Measurements from ENCODE around the gene NADSYN1. TPM values are rescaled to one million over a fixed set of nuclear protein-coding genes. Genes with fewer than 3 reads are reported as not detected.
"Not testable (repeated sequence)": the region's sequence is repeated elsewhere in the genome, so short reads cannot be mapped to it uniquely, and the experiment has no call there.

NADSYN1 gene
- total RNA-seq, 1 donor from 2014 or later = 85.2 TPM

DNA sequence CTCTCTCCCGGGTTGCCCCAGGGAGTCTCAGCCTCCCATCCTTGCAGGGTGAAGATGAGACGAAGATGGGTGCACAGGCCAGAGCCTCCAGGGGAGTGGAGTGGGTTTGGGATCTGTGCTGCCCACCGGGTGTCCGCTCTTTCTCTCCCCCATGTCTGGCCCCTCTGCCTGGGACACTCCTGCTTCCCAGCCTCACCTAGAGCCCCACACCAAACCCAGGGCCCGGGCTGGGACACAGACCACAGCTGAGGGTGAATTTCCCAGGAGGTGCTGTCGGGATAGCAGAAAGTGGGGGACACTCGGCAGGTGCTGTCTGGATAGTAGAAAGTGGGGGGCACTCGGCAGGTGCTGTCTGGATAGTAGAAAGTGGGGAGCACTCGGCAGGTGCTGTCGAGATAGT, 49.0 kb downstream of the NADSYN1 start:
- intact Hi-C loops (cut with DNase I) = no loop called here
- ATAC-seq = no peak
- peak; percentile 30 for DNase-seq (ENCODE audit: low spot score)

DNA sequence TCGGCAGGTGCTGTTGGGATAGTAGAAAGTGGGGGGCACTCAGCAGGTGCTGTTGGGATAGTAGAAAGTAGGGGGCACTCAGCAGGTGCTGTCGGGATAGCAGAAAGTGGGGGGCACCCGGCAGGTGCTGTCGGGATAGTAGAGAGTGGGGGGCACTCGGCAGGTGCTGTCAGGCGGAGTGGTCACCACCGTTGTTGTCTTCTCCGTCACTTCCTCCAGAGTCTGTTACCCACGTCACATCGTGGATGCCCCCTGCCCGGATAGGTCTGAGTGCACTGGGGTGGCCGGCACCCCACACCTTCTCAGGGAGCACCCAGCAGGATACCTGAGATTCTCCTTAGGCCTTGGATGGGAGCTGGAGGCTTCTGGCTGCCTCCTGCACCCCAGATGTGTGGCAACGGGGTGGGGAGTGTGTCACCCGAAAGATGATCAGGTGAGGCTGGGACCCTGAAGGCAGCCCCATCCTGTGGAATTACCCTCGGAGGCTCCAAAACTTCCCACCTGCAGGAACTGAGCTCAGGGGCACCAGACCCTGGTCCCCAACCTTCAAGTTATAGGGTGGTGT, 50.0 kb downstream of the NADSYN1 start:
- DNase-seq (ENCODE audit: low spot score) (peak; percentile 37), ATAC-seq (no peak)
- intact Hi-C loops (cut with DNase I) = no loop called here

DNA sequence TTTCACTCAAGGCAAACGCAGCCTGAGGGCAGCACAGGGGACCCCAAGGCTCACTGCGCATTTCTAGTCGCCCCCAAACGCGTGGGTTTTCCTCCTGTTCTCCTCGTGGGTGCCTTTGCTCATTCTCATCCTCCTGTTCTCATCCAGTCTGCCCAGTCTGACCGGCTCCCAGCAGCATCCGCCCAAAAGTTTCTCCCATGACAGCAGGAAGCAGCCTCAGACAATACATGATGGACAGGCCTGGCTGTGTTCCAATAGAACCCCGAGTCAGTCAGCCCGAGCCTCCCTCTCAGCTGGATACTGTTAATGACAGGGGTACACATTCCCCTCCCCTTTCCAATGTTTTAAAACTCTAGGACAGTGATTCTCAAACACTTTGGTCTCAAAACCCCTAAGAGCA, 51.5 kb downstream of the NADSYN1 start:
- DNase-seq (ENCODE audit: low spot score) = peak; percentile 45
- no peak for ATAC-seq
- intact Hi-C loops (cut with DNase I) = no loop called here

DNA sequence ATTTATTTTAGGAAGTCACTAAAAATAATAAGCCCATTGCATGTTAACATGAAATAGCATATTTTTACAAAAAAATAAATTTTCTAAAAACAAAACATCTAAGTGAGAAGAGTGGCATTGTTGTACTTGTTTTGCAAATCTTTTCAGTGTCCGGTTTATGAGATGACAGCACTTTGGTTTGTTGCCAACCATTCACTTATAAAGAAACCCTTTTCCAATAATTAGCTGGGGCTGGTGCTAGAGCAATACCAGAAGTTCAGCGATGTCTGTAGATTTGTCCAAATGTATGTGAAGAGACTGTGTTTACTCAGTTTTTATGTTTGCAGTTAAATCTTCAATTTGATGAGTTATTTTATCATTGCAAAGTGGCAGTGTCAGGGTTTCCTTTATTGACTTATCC, 52.0 kb downstream of the NADSYN1 start:
- intact Hi-C loops (cut with DNase I) = no loop called here
- ATAC-seq = no peak
- DNase-seq (ENCODE audit: low spot score) = no peak

DNA sequence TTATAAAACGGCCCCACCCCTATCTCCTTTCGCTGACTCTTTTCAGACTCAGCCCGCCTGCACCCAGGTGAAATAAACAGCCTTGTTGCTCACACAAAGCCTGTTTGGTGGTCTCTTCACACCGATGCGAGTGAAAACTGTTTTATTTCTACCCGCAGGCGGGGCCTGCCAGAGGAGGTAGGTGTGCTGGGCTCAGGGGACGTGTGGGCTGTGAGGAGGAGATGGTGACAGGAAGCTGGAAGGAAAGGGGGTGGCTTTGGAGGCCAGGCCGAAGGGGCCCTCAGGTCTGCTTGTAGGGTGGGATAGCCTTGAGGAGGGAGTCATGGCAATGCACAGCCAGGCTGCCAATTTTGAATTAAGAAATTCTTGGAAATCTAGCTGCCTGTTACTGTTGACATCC, 52.8 kb downstream of the NADSYN1 start:
- intact Hi-C loops (cut with DNase I) = no loop called here
- ATAC-seq = no peak
- peak; percentile 30 for DNase-seq (ENCODE audit: low spot score)

DNA sequence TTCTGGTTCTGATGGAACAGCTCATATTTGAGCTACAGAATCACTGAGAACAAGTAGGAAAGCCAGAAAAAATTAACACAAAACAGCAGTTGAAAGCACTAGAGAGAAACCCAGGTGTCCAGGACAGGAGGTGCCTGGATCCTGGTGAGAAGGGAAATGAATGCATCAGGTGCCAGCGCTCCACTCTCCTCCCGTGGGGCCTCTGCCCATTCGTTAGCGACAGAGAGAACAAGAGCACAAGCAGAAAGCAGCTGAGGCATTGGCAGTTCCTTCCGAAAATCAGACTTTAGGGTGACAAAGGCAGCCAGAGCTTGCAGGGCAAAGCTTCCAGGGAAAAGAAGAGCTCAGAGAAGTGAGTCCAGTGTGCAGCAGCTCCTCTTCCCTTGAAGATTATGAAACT, 54.1 kb downstream of the NADSYN1 start:
- DNase-seq (ENCODE audit: low spot score) (peak; percentile 22), ATAC-seq (no peak)
- intact Hi-C loops (cut with DNase I) = no loop called here

DNA sequence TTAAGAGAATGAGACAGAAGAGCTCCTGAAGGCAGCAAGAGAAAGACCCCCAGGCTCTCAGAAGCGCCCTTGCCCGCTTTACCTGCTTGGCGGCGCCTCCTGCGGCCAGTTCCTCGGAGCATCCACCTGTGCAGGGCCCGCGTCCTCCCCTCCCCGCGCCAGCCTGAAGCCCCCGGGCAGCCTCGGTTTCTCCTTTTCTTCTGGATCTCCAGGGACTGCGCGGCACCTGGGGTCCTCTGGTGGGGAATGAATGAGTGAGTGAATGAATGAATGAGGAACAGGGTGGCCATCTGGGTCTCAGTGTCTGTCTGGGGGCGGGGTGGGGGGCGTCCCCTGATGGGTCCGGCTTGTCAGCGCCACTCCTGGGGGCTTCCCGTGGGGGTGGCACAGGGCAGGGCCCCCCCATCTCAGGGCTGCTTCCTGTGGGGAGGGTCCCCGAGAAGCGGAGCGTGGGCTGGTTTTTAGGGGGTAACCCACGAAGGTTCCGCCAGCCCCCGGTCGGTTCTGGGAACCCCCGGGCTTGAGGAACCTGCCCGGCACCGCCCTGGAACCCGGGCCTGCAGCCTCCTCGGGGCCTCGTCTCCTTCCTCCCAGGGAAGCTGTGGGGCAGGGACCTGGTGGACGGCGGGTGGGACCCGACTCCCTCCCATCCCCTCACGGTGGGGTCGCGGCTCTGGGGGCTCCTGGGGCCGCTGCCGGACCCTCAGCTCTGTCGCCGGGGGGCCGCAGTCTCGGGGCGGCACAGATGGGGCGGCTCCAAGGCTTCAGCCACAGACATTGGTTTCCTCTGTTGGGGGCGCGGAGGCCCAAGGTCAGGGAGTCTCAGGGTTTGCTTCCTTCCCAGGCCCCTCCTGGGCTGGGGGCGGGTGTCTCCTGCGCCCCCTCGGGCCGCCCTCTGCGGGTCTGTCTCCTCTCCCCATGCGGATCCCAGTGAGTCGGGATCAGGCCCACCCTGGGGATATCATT, 65.8 kb downstream of the NADSYN1 start:
- no peak for ATAC-seq
- intact Hi-C loops (cut with DNase I) = no loop called here
- DNase-seq (ENCODE audit: low spot score) = peak; percentile 40

DNA sequence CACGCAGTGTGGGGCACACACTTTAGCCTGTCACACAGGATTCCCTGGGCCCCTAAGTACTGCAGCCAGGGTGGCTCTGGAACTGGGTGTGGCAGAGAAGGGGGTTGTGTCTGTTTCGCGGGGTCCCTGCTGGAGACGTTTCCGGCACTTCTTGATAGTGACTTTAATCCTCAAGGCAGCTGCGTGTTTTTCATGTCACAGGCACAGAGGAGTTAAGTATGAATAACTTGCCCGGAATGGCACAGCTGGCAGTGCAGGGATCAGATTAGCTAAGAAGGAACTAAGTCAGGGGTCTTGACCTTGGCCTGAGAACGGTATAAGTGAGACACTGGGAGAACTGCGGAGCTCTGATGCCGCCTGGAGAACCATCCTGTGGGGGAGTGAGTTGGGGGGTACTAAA, 66.5 kb downstream of the NADSYN1 start:
- ATAC-seq = no peak
- no peak for DNase-seq (ENCODE audit: low spot score)
- intact Hi-C loops (cut with DNase I) = no loop called here

DNA sequence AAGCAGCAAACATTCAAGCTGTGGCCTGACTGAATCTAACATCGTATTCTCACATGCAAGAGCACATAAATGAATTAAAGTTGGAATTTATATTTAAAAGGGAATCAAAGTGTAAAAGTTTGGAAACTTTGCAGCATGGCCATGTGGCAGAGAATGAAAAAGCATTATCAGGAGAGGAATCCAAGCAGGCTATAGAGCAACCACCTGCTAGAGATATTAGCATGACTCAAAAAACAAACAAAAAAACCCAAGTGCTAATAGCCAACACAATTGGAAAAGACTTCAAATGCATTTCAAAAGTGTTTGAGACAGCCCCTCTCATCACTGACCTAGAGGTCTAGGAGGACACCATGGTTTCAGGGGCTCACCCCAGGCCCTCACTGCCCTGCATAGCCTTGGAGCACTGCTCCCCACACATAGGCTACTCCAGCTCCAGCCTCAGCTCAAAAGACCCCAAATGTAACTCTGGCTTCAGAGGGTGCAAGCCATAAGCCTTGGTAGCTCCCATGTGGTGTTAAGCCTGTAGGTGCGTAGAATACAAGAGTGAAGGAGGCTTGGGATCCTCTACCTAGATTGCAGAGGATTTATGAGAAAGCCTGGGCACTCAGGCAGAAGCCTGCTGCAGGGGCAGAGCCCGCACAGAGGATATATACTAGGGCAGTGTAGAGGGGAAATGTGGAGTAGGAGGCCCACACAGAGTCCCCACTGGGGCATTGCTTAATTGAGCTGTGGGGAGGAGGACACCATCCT, 72.4 kb downstream of the NADSYN1 start:
- DNase-seq (ENCODE audit: low spot score) (no peak), ATAC-seq (no peak)
- intact Hi-C loops (cut with DNase I) = no loop called here

DNA sequence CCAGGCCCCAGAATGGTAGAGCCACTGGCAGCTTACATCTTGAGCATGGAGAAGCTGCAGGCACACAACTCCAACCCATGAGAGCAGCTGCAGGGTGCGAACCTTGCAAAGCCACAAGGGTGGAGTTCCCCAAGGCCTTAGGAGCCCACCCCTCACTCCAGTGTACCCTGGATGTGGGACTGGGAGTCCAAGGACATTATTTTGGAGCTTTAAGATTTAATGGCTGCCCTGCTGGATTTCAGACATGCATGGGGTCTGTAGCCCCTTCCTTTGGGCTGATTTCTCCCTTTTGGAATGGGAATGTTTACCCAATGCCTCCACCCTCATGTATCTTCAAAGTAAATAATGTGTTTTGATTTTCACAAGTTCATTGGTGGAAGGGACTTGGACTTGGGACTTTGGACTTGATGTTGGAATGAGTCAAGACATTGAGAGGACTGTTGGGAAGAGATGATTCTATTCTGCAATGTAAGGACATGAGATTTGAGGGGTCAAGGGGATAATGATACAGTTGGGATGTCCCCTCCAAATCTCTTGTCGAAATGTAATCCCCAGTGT, 73.0 kb downstream of the NADSYN1 start:
- no peak for ATAC-seq
- peak; percentile 4 for DNase-seq (ENCODE audit: low spot score)

DNA sequence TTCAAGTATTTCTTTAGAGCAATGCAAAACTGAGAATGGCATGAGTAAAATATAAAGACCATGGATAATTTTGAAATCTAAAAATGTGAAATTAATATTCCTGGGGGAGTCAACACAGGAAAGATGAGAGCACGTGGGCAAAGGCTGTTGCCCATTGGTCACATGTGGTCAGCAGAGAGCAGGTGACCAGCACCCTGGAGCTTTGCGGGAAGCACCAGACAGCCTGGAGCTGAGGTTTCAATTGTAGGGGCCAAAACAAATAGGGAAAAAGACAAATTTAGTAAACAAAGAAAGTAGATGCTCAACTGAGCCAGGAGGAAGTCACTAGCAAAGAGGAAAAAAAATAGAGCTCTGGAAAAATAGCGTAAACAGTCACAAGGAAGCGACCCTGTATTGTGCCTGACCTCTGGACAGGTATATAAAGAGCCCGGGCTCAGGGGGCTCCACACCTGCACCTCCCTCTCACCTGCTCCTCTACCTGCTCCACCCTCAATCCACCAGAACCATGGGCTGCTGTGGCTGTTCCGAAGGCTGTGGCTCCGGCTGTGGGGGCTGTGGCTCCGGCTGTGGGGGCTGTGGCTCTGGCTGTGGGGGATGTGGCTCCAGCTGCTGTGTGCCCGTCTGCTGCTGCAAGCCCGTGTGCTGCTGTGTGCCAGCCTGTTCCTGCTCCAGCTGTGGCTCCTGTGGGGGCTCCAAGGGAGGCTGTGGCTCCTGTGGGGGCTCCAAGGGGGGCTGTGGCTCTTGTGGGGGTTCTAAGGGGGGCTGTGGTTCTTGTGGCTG, 74.0 kb downstream of the NADSYN1 start, which contains the start of gene KRTAP5-7:
Gene KRTAP5-7, plus strand, starts transcription at position 472 of the 780 bp plus-strand sequence. Its CDS starts 34 bp downstream, at position 506.
- ATAC-seq; intact Hi-C loops (cut with DNase I): not testable (repeated sequence)
- DNase-seq (ENCODE audit: low spot score) = peak; percentile 38

More for the DNA sequence above, 73.0 kb downstream of the NADSYN1 start:
- intact Hi-C loops (cut with DNase I) = no loop called here

DNA sequence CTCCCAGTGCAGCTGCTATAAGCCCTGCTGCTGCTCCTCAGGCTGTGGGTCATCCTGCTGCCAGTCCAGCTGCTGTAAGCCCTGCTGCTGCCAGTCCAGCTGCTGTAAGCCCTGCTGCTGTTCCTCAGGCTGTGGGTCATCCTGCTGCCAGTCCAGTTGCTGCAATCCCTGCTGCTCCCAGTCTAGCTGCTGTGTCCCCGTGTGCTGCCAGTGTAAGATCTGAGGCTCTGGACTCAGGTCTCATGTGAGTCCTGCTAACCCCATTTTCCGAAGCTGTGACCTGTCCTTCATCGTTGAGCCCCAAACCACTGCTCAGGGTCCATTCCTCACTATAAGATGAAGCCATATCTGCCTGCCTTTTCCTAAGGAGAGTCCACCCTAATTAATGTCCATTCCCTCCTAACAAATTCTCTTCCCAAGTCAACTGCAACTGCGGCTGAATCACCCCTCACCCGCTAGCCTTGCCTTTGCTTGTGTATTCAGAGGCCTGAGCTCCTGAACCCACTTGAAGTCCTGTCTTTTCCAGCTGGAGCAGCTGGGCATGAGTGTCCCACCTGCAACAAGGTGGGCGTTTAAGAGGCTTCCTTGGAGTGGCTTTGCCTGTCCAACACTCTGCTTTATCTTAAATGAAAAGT, 74.7 kb downstream of the NADSYN1 start:
- intact Hi-C loops (cut with DNase I) = no loop called here
- peak; percentile 33 for DNase-seq (ENCODE audit: low spot score)
- no peak for ATAC-seq

DNA sequence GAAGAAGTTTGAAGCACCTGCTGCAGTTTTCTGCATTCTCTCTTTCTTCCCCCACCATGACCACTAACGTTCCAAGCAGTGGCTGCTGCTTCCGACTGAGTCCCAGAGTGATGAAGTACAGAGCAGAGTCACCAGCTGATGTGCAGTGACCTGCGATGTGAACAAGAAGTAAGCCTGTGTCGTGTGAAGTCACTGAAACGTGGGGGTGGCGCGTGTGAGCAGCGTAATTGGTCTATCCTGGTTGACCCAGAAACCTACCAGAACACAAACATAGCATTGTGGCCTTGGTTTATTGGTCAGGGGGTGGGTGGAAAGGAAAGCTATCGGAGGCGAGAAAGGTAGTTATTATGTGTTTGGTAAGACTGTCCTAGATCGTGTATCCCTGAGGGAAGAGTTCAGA, 77.6 kb downstream of the NADSYN1 start:
- DNase-seq (ENCODE audit: low spot score) (no peak), ATAC-seq (no peak)
- intact Hi-C loops (cut with DNase I) = no loop called here

DNA sequence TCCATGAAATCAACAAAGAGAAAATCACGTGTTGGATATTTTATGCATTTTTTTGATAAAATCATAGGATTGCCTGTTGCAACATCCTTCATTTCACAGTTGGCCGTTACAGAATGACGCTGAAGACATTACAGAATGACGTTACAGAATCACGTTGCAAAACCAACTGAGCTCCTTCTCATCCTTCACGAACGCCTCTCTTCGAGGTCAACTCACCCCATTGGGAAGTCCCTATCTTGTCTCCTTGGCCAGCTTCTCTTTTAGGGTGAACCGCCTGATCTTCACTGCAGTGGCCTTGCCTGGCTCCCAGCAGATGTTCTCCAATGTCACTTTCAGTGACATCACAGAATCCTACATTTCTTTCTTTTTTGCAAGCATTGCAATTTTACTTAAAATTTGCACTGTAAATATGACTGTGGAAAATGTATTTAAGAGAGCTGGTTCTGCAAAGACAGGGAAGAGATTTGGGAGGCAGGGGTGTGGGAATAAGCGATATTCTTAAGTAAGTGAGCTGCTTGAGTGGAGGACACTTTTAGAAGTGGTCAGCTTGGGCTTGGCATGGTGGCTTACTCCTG, 79.1 kb downstream of the NADSYN1 start:
- ATAC-seq = no peak
- DNase-seq (ENCODE audit: low spot score) = peak; percentile 6
- intact Hi-C loops (cut with DNase I) = no loop called here

DNA sequence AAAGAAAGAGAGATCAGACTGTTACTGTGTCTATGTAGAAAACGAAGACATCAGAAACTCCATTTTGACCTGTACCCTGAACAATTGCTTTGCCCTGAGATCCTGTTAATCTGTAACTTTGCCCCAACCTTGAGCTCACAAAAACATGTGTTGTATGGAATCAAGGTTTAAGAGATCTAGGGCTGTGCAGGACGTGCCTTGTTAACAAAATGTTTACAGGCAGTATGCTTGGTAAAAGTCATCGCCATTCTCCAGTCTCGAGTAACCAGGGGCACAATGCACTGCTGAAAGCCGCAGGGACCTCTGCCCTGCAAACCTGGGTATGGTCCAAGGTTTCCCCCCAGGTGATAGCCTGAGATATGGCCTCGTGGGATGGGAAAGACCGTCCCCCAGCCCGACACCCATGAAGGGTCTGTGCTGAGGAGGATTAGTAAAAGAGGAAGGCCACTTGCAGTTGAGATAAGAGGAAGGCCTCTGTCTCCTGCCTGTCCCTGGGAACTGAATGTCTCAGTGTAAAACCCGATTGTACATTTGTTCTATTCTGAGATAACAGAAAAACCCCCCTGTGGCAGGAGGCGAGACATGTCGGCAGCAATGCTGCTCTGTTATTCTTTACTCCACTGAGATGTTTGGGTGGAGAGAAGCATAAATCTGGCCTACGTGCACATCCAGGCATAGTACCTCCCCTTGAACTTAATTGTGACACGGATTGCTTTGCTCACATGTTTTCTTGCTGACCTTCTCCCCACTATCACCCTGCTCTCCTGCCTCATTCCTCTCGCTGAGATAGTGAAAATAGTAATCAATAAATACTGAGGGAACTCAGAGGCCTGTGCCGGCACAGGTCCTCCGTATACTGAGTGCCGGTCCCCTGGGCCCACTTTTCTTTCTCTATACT, 82.0 kb downstream of the NADSYN1 start:
- ATAC-seq; DNase-seq (ENCODE audit: low spot score); intact Hi-C loops (cut with DNase I): not testable (repeated sequence)

DNA sequence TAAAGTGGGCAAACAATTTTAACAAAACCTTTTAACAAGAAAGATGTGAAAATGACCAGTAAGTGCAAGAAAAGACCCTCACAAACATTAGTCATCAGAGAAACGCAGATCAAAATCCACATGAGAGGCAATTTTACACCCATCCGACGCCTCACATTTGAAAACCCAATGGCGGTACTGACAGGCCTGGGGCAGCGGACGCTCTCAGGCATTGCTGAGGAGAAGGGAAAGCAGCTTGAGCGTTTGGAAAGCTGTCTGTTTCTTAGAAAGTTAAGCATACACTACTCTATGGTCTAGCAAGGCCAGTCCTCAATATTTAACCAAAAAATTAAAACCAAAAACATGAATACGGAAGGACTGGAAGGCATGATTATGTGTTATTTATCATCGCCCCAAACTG, 82.8 kb downstream of the NADSYN1 start:
- DNase-seq (ENCODE audit: low spot score) (no peak), ATAC-seq (no peak)
- intact Hi-C loops (cut with DNase I) = no loop called here

DNA sequence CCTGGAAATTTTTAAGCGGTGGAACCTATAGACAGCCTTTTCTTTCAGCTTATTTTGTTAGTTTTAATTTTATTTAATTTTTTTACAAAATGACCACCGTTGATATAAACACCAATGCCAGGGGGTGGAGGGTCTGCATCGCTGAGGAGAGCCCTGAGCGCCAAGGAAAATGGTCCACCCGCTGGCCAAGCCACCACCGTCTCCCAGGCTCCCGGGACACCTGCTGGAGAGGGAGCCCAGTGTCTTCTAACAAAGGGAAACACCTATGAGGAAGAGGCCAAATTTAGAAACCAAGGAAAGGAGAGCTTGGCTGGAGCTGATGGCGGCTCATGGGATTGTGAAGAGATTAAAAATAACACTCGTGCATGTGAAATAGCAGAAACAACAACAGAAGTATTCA, 84.5 kb downstream of the NADSYN1 start:
- intact Hi-C loops (cut with DNase I) = no loop called here
- ATAC-seq = no peak

More for the DNA sequence above, 84.5 kb downstream of the NADSYN1 start:
- no peak for DNase-seq (ENCODE audit: low spot score)

Data from sciatic nerve (tissue), 2 donors.